Measurements from ENCODE around the gene ASCL3.

The ASCL3 gene

GRCh38 chr11:8959546-8960166 lies 16.8 kb upstream of the ASCL3 start:
- Histone ChIP-seq H3K4me3 (ENCODE audit: low read length) (no peak overlapping the region), H3K27ac (ENCODE audit: low read length) (no peak overlapping the region), H3K9me2 (replicated peaks; ENCODE audit: insufficient read depth, low read length) (no peaks in the 10 kb centered on the region), H3K9me3 (replicated peaks; ENCODE audit: insufficient read depth, low read length) (no peaks in the 10 kb centered on the region), H3K79me2 (ENCODE audit: low read length) (peaks cover 70% of the 10 kb centered on the region), H3K36me3 (replicated peaks; ENCODE audit: insufficient read depth, low read length) (no peaks in the 10 kb centered on the region), H3K4me1 (ENCODE audit: low read length) (peaks cover 9% of the 10 kb centered on the region), H3K4me2 (ENCODE audit: low read depth, low read length) (no peak overlapping the region), H2AFZ (ENCODE audit: low read length) (no peak overlapping the region), H3K9ac (ENCODE audit: low read length) (no peak overlapping the region), H3F3A (ENCODE audit: insufficient read depth, low read length) (peaks cover 3% of the 10 kb centered on the region; the same call in 1 of the 2 replicates), H4K20me1 (ENCODE audit: insufficient read depth, low read length) (no peaks in the 10 kb centered on the region), H3K27me3 (replicated peaks; ENCODE audit: insufficient read depth, low read length) (no peaks in the 10 kb centered on the region)
- DNase-seq = peak; percentile 82
- TF ChIP-seq EZH2phosphoT487 (IDR thresholded peaks at IDR 0.05; ENCODE audit: low read length) (no peak), CTCF (IDR thresholded peaks at IDR 0.05; ENCODE audit: low read length) (peak; percentile 68)

- H3F3A ChIP-seq (ENCODE audit: insufficient read depth, low read length) = no peaks in the 10 kb centered on the region; the same call in none of the 2 replicates
- no peaks in the 10 kb centered on the region for H3K27me3 ChIP-seq (replicated peaks; ENCODE audit: insufficient read depth, low read length)
- H3K79me2 ChIP-seq (ENCODE audit: low read length) = peaks cover 49% of the 10 kb centered on the region
- H4K20me1 ChIP-seq (ENCODE audit: insufficient read depth, low read length) = no peaks in the 10 kb centered on the region
- no peak for DNase-seq
- TF ChIP-seq EZH2 (optimal IDR thresholded peaks at IDR 0.05; ENCODE audit: low read depth, low read length) (no peak), EZH2phosphoT487 (IDR thresholded peaks at IDR 0.05; ENCODE audit: low read length) (no peak), CTCF (IDR thresholded peaks at IDR 0.05; ENCODE audit: low read length) (no peak)
- H3K9ac ChIP-seq (ENCODE audit: low read length) = no peak overlapping the region
- H3K27ac ChIP-seq (ENCODE audit: low read length) = no peak overlapping the region
- no peak overlapping the region for H2AFZ ChIP-seq (ENCODE audit: low read length)
- H3K9me2 ChIP-seq (replicated peaks; ENCODE audit: insufficient read depth, low read length) = no peaks in the 10 kb centered on the region
- H3K4me2 ChIP-seq (ENCODE audit: low read depth, low read length) = no peak overlapping the region
- H3K4me1 ChIP-seq (ENCODE audit: low read length) = no peaks in the 10 kb centered on the region
- no peaks in the 10 kb centered on the region for H3K9me3 ChIP-seq (replicated peaks; ENCODE audit: insufficient read depth, low read length)
- no peak overlapping the region for H3K4me3 ChIP-seq (ENCODE audit: low read length)
- H3K36me3 ChIP-seq (replicated peaks; ENCODE audit: insufficient read depth, low read length) = no peaks in the 10 kb centered on the region; the same call in 1 of the 2 replicates
Measured at GRCh38 chr11:8956860-8957259, 14.0 kb upstream of the ASCL3 start.

- no peak overlapping the region for H3K9ac ChIP-seq (ENCODE audit: low read length)
- DNase-seq = no peak
- H3K27ac ChIP-seq (ENCODE audit: low read length) = no peak overlapping the region
- H3K79me2 ChIP-seq (ENCODE audit: low read length) = peaks cover 4% of the 10 kb centered on the region; the same call in 1 of the 2 replicates
- H2AFZ ChIP-seq (ENCODE audit: low read length) = no peak overlapping the region
- no peaks in the 10 kb centered on the region for H3K9me3 ChIP-seq (replicated peaks; ENCODE audit: insufficient read depth, low read length)
- no peaks in the 10 kb centered on the region for H3K4me1 ChIP-seq (ENCODE audit: low read length)
- H3F3A ChIP-seq (ENCODE audit: insufficient read depth, low read length) = no peaks in the 10 kb centered on the region; the same call in 1 of the 2 replicates
- no peak for TF ChIP-seq EZH2 (optimal IDR thresholded peaks at IDR 0.05; ENCODE audit: low read depth, low read length)
- TF ChIP-seq EZH2phosphoT487 (IDR thresholded peaks at IDR 0.05; ENCODE audit: low read length) = no peak
- TF ChIP-seq CTCF (IDR thresholded peaks at IDR 0.05; ENCODE audit: low read length) = no peak
- H3K27me3 ChIP-seq (replicated peaks; ENCODE audit: insufficient read depth, low read length) = no peaks in the 10 kb centered on the region
- no peak overlapping the region for H3K4me3 ChIP-seq (ENCODE audit: low read length)
- H3K36me3 ChIP-seq (replicated peaks; ENCODE audit: insufficient read depth, low read length) = no peaks in the 10 kb centered on the region; the same call in 1 of the 2 replicates
- H4K20me1 ChIP-seq (ENCODE audit: insufficient read depth, low read length) = no peaks in the 10 kb centered on the region
- no peak overlapping the region for H3K4me2 ChIP-seq (ENCODE audit: low read depth, low read length)
- no peaks in the 10 kb centered on the region for H3K9me2 ChIP-seq (replicated peaks; ENCODE audit: insufficient read depth, low read length)
Measured at GRCh38 chr11:8948886-8949285, 6.1 kb upstream of the ASCL3 start.

Measured in MM.1S (cell line).